Large intestine (tissue), 3 donors: ENCODE measurements around the gene NUDT16L1. TPM values are rescaled to one million over a fixed set of nuclear protein-coding genes. Genes with fewer than 3 reads are reported as not detected.
A peak's percentile ranks its signal among the peaks of the same experiment; 100 is the strongest.

Source experiments
- DNase-seq, 2 donors: peaks; one replicate each; pipeline versions ENCODE4 v3.0.0 to v3.0.0-alpha.2; 2013
- H3K27ac ChIP-seq: one replicate; pipeline ENCODE4 v1.5.1; 2013; ENCODE audit warnings: low read length
- H3K27me3 ChIP-seq: 2 replicates; pipeline ENCODE4 v1.6.1; 2013; ENCODE audit warnings: low read length; ENCODE audit not compliant: control insufficient read depth, insufficient read depth
- H3K36me3 ChIP-seq: 2 replicates; pipeline ENCODE4 v1.6.1; 2013; ENCODE audit warnings: low read length; ENCODE audit not compliant: control insufficient read depth, insufficient read depth
- H3K4me1 ChIP-seq: one replicate; pipeline ENCODE4 v1.6.1; 2013; ENCODE audit warnings: low read length; ENCODE audit not compliant: control insufficient read depth, insufficient read depth
- H3K4me3 ChIP-seq: one replicate; pipeline ENCODE4 v1.5.1; 2013; ENCODE audit warnings: low read length
- H3K9me3 ChIP-seq: one replicate; pipeline ENCODE4 v1.6.1; 2013; ENCODE audit warnings: mild to moderate bottlenecking, low read depth, low read length, moderate library complexity; ENCODE audit not compliant: control insufficient read depth
- WGBS: methylation state at CpG from one replicate; pipeline ENCODE4 v1.1.5; 2013; ENCODE audit warnings: low lambda C conversion rate; ENCODE audit not compliant: insufficient coverage; 5-methylcytosine and 5-hydroxymethylcytosine counted together
- polyA plus RNA-seq: library from polyadenylated mRNA; unstranded; fragments of 120-200 nt; gene quantifications from one replicate; pipeline ENCODE4 v1.2.1, GENCODE V29; 2013

Gene NUDT16L1
- polyA plus RNA-seq, 1 donor, result 42.5 TPM

- WGBS, result no CpG with 5 or more reads among the region's 11 CpGs
- H3K27me3 ChIP-seq, result no peaks in the 10 kb centered on the region
- peaks cover 37% of the 10 kb centered on the region for H3K4me1 ChIP-seq
- no peaks in the 10 kb centered on the region for H3K9me3 ChIP-seq
- no peak overlapping the region for H3K4me3 ChIP-seq
- peaks cover 74% of the 10 kb centered on the region for H3K36me3 ChIP-seq
- H3K27ac ChIP-seq, result peak overlapping the region; percentile 77
- DNase-seq, result no peak
Measured at GRCh38 chr16:4676831-4677230, 16.5 kb upstream of the NUDT16L1 start.

GRCh38 chr16:4677390-4677789 is 16.0 kb upstream of the NUDT16L1 start:
- Histone ChIP-seq H3K36me3 (peaks cover 76% of the 10 kb centered on the region), H3K4me1 (peaks cover 39% of the 10 kb centered on the region), H3K9me3 (no peaks in the 10 kb centered on the region), H3K27me3 (no peaks in the 10 kb centered on the region), H3K4me3 (no peak overlapping the region), H3K27ac (no peak overlapping the region)
- DNase-seq, result no peak
- WGBS, result no CpG with 5 or more reads among the region's 17 CpGs

- peaks cover 2% of the 10 kb centered on the region for H3K9me3 ChIP-seq
- DNase-seq, result no peak
- peaks cover 43% of the 10 kb centered on the region for H3K4me1 ChIP-seq
- 71% methylated on average over 1 of the region's 9 CpGs for WGBS
- no peak overlapping the region for H3K4me3 ChIP-seq
- H3K27ac ChIP-seq, result no peak overlapping the region
- H3K36me3 ChIP-seq, result peaks cover 79% of the 10 kb centered on the region
- no peaks in the 10 kb centered on the region for H3K27me3 ChIP-seq
Measured at GRCh38 chr16:4677994-4678393, 15.4 kb upstream of the NUDT16L1 start.

- H3K4me3 ChIP-seq, result no peak overlapping the region
- no peaks in the 10 kb centered on the region for H3K27me3 ChIP-seq
- peaks cover 2% of the 10 kb centered on the region for H3K9me3 ChIP-seq
- no CpG with 5 or more reads among the region's 6 CpGs for WGBS
- peak overlapping the region; percentile 75 for H3K27ac ChIP-seq
- peaks cover 79% of the 10 kb centered on the region for H3K36me3 ChIP-seq
- DNase-seq, result no peak
- H3K4me1 ChIP-seq, result peaks cover 43% of the 10 kb centered on the region
Measured at GRCh38 chr16:4678596-4678995, 14.8 kb upstream of the NUDT16L1 start.

- Histone ChIP-seq H3K27me3 (no peaks in the 10 kb centered on the region), H3K4me3 (no peak overlapping the region), H3K9me3 (peaks cover 4% of the 10 kb centered on the region), H3K27ac (peak overlapping the region; percentile 75), H3K4me1 (peaks cover 43% of the 10 kb centered on the region), H3K36me3 (peaks cover 79% of the 10 kb centered on the region)
- peak; percentile 45 to 70 for DNase-seq
- no CpG with 5 or more reads among the region's 20 CpGs for WGBS
Measured at GRCh38 chr16:4679156-4679849, 14.1 kb upstream of the NUDT16L1 start.

GRCh38 chr16:4679850-4680636 is 13.3 kb upstream of the NUDT16L1 start:
- no peak for DNase-seq
- Histone ChIP-seq H3K27me3 (no peaks in the 10 kb centered on the region), H3K36me3 (peaks cover 83% of the 10 kb centered on the region), H3K4me3 (no peak overlapping the region), H3K27ac (peak overlapping the region; percentile 75), H3K4me1 (peaks cover 43% of the 10 kb centered on the region), H3K9me3 (peaks cover 6% of the 10 kb centered on the region)
- WGBS, result no CpG with 5 or more reads among the region's 47 CpGs

GRCh38 chr16:4680673-4681470 is 12.5 kb upstream of the NUDT16L1 start:
- no peak overlapping the region for H3K27ac ChIP-seq
- peaks cover 37% of the 10 kb centered on the region for H3K4me1 ChIP-seq
- WGBS, result no CpG with 5 or more reads among the region's 26 CpGs
- DNase-seq, result no peak
- H3K9me3 ChIP-seq, result peaks cover 6% of the 10 kb centered on the region
- H3K4me3 ChIP-seq, result no peak overlapping the region
- peaks cover 85% of the 10 kb centered on the region for H3K36me3 ChIP-seq
- H3K27me3 ChIP-seq, result no peaks in the 10 kb centered on the region

GRCh38 chr16:4681471-4682083 is 11.8 kb upstream of the NUDT16L1 start:
- H3K27me3 ChIP-seq, result no peaks in the 10 kb centered on the region
- no peak for DNase-seq
- peaks cover 32% of the 10 kb centered on the region for H3K4me1 ChIP-seq
- peaks cover 6% of the 10 kb centered on the region for H3K9me3 ChIP-seq
- H3K4me3 ChIP-seq, result no peak overlapping the region
- no peak overlapping the region for H3K27ac ChIP-seq
- no CpG with 5 or more reads among the region's 39 CpGs for WGBS
- peaks cover 90% of the 10 kb centered on the region for H3K36me3 ChIP-seq

GRCh38 chr16:4682084-4682591 is 11.2 kb upstream of the NUDT16L1 start:
- peaks cover 26% of the 10 kb centered on the region for H3K4me1 ChIP-seq
- H3K9me3 ChIP-seq, result peaks cover 6% of the 10 kb centered on the region
- H3K36me3 ChIP-seq, result peaks cover 90% of the 10 kb centered on the region
- no peak for DNase-seq
- H3K27ac ChIP-seq, result no peak overlapping the region
- H3K4me3 ChIP-seq, result no peak overlapping the region
- H3K27me3 ChIP-seq, result no peaks in the 10 kb centered on the region
- WGBS, result no CpG with 5 or more reads among the region's 26 CpGs
